ENCODE data around the gene TESK2. TPM values are rescaled to one million over a fixed set of nuclear protein-coding genes. Genes with fewer than 3 reads are reported as not detected.

The TESK2 gene
- total and polyA plus RNA-seq, 2 of the 13 experiments (the other 11 are each of a cell fraction or from before 2014, with no cell fraction given) = 5.5 to 9.6 TPM

GRCh38 chr1:45303520-45304310 is 187.2 kb downstream of the TESK2 start (continued):
- TF ChIP-seq, protein P1, sequence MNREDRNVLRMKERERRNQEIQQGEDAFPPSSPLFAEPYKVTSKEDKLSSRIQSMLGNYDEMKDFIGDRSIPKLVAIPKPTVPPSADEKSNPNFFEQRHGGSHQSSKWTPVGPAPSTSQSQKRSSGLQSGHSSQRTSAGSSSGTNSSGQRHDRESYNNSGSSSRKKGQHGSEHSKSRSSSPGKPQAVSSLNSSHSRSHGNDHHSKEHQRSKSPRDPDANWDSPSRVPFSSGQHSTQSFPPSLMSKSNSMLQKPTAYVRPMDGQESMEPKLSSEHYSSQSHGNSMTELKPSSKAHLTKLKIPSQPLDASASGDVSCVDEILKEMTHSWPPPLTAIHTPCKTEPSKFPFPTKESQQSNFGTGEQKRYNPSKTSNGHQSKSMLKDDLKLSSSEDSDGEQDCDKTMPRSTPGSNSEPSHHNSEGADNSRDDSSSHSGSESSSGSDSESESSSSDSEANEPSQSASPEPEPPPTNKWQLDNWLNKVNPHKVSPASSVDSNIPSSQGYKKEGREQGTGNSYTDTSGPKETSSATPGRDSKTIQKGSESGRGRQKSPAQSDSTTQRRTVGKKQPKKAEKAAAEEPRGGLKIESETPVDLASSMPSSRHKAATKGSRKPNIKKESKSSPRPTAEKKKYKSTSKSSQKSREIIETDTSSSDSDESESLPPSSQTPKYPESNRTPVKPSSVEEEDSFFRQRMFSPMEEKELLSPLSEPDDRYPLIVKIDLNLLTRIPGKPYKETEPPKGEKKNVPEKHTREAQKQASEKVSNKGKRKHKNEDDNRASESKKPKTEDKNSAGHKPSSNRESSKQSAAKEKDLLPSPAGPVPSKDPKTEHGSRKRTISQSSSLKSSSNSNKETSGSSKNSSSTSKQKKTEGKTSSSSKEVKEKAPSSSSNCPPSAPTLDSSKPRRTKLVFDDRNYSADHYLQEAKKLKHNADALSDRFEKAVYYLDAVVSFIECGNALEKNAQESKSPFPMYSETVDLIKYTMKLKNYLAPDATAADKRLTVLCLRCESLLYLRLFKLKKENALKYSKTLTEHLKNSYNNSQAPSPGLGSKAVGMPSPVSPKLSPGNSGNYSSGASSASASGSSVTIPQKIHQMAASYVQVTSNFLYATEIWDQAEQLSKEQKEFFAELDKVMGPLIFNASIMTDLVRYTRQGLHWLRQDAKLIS (CRISPR knock-in tag; IDR thresholded peaks at IDR 0.05) = no peak; the same call in 1 of the 2 replicates
- TF ChIP-seq RELA (CRISPR knock-in tag; IDR thresholded peaks at IDR 0.05) = 0 out of 2 replicates have a peak, but pooled peaks have one; percentile 40
- TF ChIP-seq CREM (IDR thresholded peaks at IDR 0.05) = no peak; the same call in 1 of the 2 replicates
- TF ChIP-seq CREM (CRISPR knock-in tag; IDR thresholded peaks at IDR 0.05) = no peak
- TF ChIP-seq ZNF550 (CRISPR knock-in tag; IDR thresholded peaks at IDR 0.05; ENCODE audit: borderline replicate concordance) = no peak
- TF ChIP-seq FOXA1 (IDR thresholded peaks at IDR 0.05) = no peak
- TF ChIP-seq FOXA1 (CRISPR knock-in tag; IDR thresholded peaks at IDR 0.05) = peak; percentile 5; the same call in 1 of the 2 replicates
- TF ChIP-seq, protein P2, sequence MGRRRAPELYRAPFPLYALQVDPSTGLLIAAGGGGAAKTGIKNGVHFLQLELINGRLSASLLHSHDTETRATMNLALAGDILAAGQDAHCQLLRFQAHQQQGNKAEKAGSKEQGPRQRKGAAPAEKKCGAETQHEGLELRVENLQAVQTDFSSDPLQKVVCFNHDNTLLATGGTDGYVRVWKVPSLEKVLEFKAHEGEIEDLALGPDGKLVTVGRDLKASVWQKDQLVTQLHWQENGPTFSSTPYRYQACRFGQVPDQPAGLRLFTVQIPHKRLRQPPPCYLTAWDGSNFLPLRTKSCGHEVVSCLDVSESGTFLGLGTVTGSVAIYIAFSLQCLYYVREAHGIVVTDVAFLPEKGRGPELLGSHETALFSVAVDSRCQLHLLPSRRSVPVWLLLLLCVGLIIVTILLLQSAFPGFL (CRISPR knock-in tag; IDR thresholded peaks at IDR 0.05) = no peak
- TF ChIP-seq, protein P3, sequence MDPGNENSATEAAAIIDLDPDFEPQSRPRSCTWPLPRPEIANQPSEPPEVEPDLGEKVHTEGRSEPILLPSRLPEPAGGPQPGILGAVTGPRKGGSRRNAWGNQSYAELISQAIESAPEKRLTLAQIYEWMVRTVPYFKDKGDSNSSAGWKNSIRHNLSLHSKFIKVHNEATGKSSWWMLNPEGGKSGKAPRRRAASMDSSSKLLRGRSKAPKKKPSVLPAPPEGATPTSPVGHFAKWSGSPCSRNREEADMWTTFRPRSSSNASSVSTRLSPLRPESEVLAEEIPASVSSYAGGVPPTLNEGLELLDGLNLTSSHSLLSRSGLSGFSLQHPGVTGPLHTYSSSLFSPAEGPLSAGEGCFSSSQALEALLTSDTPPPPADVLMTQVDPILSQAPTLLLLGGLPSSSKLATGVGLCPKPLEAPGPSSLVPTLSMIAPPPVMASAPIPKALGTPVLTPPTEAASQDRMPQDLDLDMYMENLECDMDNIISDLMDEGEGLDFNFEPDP (CRISPR knock-in tag; conservative IDR thresholded peaks at IDR 0.05) = no peak
- peak; percentile 77; the same call in 1 of the 2 replicates for TF ChIP-seq CCDC6 (CRISPR knock-in tag; IDR thresholded peaks at IDR 0.05)
- 0 out of 2 replicates have a peak, but pooled peaks have one; percentile 30 for TF ChIP-seq TGIF2 (CRISPR knock-in tag; IDR thresholded peaks at IDR 0.05)
- TF ChIP-seq NCOA5 (CRISPR knock-in tag; IDR thresholded peaks at IDR 0.05) = no peak
- TF ChIP-seq ZNF10 (CRISPR knock-in tag; IDR thresholded peaks at IDR 0.05; ENCODE audit: borderline replicate concordance, low read depth) = no peak
- TF ChIP-seq MAFK (conservative IDR thresholded peaks at IDR 0.05 in 1 of 2, IDR thresholded peaks at IDR 0.05 in 1 of 2; ENCODE audit: low read length in 2 of 2) = no peak; a peak in 1 of 4 replicates
- TF ChIP-seq MBD4 (IDR thresholded peaks at IDR 0.05; ENCODE audit: borderline replicate concordance, low read length) = no peak
- no peak for TF ChIP-seq HMGXB3 (CRISPR knock-in tag; IDR thresholded peaks at IDR 0.05; ENCODE audit: borderline replicate concordance)
- peak; percentile 72 for TF ChIP-seq HDAC2 (CRISPR knock-in tag; IDR thresholded peaks at IDR 0.05)
